ENCODE data around the gene IMMP2L.
A peak's percentile ranks its signal among the peaks of the same experiment; 100 is the strongest.

The IMMP2L gene

DNA sequence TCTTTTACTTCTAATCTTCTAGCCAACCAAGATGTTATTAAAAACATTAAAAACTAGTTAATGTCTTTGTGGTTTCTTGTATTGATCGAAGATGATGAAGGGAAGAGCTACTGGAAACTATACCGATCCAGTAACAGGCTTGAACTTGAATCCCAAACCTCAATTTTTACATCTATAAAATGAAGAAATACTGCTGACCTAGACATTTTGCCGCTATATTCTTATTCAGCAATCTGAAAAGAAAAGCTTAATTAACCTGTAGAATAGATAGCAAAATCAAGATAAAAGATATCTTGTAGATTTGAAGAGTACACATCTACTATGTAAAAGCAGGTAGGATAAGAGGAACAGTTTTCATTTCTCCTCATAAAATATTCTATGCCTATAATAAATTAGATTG lies 797.4 kb downstream of the IMMP2L start:
- DNase-seq: no peak

DNA sequence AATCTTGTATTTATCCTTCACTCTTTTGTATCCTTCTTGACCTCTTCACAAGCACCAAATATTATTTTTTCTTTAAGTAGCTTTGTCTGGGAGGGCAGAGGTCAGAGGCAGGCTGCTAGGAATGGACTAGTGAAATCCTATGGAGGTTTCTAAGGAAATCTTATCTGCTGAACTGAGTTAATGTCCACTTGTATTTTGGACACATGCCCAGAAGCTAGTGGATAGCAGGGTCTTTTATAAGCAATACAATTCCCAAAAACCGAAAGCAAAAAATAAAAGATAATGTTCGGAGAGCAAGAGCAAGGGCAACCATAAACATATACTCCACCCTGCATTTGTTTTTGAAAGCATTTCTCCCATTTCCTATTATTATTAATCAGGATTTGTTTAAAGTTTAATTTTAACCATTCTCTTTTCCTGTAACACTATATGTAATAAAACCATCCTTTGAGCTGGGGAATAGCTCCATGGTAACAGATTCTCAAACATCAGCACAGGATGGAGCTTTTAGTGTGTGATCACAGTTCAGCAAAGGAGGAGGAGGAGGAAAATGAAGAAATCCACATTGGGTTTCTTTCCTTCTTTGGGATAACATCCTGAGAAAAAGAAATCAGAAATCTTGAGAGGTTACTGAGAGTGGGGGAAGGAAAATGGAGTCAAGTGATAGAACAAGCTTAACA lies 799.6 kb downstream of the IMMP2L start:
- no peak for DNase-seq

DNA sequence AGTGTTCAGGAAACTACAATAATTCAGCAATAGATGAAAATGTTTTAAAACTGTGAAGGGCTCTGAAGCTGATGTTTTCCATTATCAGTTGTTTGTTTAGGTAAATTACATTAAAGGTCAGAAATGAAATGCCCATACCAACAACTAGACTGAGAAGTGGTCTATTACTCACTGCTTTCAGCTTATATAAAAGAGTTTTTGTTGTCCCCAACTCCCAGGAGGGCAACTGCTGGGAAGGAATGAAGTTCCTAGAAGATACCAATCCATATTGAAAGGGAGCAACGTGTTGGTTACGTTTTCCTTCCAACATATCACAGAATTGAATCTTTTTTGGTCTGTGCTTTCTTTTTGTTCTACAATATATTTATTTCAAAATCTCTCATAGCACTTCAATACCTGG lies 802.0 kb downstream of the IMMP2L start:
- no peak for DNase-seq

DNA sequence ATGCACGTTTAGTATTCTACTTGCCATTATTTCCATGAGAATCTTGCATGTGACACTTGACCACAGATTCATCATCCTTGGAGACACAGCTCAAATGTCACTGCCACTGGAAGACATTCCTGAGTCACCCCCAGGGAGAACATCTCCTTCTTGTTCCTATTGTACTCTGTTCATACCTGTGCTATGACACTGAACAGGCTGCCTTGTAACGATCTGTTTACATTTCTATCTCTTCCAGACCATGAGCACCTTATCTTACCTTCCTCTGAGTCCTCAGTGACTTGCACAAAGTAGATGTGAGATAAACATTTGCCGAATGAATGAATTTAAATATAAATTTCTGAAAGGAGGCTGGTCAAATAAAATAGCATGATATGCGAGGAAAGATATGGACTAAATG lies 803.2 kb downstream of the IMMP2L start:
- DNase-seq: no peak

DNA sequence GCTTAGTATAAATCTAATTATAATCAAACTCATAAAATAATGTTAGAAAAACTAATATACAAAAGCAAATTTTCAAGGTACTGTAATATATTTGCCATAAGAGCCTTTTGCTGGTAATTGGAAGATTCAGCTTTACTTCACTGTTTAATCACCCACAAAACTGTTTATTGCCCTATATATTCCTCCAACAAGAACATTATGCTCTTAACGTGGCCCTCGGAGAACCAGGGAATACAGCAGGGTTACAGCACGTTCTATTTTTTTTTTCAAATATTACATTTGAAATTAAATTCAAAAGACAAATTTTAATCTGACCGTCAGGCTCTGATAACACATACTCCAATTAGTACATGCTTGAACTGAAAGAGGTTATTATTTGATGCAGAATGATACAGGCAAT lies 807.6 kb downstream of the IMMP2L start:
- DNase-seq: no peak

DNA sequence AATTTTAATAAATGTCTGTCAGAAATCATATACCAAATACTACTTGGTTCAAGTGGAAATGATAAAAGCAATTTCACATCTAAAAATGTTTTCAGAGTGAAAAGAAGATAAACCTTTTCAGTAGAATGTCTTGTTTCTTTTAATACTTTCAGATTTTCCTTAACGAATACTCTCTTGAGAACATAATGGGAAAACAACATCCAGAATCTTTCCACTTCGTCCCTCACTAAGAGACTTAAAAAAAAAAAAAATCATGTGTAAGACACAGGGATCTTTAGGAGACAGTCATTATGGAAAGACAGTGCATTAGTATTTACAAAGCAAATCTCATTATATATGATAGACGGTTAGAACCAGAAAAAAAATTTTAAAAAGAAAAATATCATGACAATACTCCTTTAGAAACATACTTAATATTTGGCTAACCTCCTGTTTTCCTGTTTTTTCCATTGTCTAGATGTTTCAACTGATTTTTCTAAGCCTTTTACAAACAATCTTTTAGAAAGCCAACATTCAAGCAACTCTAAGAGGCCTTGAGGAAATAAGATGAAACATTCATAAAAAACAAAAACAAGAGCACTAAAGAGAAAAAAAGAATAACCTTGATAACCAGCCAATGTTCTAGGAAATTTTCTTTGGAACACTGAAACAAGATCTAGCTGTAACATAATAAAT lies 811.2 kb downstream of the IMMP2L start:
- no peak for DNase-seq

DNA sequence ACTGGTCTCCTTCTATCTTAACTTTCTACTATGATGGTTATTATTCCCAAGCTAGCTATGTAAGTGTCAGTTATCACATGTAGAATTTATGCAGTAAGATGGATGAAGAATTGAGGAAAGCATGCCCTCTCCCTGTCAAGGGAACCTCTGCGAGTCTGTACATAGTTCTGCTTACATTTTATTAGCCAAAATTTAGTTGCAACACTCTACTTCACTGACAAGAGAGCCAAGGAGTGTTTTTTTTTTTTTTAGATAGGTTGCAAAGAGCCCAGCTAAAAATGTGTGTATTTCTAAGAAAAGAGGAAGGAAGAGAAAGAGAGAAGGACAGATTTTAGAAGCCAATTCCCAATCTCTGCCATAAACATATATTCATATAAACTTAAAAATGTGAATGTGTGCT lies 829.1 kb downstream of the IMMP2L start:
- DNase-seq: no peak

DNA sequence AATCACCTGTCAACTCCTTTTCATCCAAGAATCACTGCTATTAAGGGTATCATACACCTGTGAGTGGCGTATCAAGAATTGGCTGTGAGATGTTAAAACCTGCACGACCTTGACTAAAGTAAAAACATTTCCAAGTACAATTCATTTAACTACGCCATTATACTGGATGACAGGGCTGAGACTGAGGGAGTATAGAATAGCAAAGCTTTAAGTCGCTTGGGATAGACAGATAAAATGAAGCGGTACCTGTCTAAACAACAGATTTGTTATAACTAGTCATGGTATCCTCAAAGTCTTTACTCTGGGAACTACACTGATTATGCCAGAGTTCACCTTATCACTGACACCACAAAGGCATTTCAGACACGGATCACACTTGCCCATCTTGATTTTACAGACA lies 837.5 kb downstream of the IMMP2L start:
- DNase-seq: no peak

DNA sequence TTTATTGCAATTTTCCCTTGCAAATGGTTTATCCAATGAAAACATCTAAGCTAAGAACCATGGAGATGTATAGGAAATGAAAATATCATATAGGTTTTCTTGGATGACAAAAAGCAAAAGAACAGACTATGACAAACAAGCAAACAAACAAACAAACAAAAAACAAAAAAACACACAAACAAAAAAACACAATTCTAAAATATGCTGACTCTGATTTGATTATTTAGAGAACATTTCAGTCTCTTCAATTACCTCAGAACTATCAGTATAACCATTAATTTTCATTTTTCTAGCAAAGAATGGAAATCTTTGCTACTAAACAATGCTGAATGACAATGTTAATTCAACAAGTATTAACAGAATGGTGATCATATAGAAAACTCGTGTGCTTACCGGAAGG lies 840.9 kb downstream of the IMMP2L start:
- no peak for DNase-seq

DNA sequence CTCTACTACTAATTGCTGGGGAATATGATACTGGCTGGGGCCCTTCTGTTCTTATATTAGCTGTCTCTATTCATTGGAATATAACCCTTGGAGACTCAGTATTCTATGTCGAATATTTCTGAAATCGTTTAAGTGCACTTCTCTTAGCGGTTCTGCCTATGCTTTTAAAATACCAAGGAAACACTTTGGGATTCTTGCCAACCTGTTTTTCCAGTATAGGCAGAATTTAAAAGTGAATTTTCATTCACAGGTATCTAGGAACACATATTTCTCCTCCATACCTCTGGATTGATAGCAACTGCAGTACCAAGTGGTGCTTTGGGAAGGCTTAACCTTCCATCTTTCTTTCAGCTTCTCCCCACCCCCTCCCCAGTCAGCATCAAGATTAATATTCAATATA lies 841.7 kb downstream of the IMMP2L start:
- DNase-seq: no peak

DNA sequence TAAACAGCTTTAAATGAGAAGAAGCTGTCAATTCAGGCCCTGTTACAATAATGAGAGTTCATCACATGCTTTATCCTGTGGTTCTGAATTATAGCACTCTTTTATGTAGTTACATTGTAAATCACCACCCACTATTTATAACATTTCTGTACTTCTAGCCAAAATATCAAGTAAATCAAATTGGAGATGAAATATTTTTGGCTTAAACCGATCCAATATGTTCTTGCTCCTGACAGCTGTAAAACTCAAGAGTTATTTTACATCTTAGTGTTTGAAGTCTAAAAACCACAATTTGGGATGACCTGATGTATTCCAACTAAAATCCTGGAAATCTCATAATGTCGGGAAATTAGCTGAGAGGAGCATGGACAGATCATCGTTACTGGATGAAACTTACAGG lies 842.6 kb downstream of the IMMP2L start:
- no peak for DNase-seq

DNA sequence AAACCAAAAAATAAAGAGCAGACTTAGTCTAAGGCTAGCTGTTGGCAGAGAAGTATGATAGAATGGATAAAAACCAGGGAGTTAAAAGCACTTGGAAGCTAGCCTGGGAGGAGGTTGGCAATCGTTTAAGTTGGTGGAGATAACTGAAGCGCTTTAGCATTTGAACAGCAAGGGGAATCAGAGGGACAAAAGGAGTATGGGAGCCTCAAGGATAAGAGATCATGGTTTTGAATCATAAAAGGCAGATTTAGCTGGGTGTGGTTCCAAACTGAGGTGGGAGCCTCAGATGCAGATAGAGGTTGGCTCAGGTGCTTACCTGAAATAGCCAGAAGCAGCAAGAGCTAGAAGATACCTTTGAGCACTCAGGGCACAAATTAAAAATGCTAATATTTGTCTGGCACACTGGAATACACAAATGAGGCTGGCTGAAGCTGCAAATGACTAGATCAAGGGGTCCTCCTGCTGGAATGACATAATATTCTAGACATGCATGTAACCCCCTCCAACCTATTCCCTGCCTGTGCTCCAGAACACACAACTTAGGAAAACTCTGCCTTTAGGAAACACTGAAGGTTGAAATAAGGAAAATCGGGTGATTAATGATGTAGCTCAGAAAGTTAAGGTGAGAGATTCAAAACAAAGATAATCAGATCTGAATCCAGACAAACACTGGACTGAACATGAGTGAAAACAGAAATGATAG lies 843.6 kb downstream of the IMMP2L start:
- DNase-seq: no peak

DNA sequence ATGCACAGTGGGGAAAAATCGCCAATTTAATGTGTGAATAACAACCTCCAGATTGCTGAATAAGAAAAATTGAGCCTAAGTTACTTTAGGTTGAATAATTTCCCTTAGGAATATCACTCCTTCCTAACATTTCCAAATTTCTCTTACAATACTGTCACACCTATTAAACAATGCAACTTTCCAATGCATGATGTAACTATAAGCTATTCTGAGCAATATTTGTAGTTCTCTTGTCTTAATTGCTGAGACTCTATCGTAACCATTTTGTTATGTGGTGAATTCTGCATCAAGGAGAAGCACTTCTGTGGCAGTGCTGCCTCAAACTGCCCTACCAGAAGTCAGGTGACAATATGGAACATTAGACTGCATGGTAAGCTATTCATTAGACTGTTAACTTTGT lies 858.1 kb downstream of the IMMP2L start:
- no peak for DNase-seq

DNA sequence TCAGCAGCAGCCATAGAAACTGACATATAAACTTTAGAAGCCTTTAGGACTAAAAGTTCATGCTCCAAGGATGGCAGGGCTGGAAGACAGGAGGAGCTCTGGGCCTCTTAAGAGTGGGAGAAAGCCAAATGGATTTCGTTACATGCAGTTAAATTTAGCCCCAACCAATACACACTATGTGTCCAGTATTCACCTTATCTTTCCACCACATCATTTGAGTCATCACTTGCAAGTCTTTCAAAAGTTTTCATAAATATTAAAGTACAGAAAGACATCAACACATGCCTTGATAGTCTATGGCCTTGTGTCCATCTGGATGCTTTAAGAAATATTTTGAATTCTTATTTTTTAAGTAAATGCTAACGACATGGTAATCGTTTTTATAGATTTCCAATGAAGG lies 863.7 kb downstream of the IMMP2L start:
- DNase-seq: no peak

DNA sequence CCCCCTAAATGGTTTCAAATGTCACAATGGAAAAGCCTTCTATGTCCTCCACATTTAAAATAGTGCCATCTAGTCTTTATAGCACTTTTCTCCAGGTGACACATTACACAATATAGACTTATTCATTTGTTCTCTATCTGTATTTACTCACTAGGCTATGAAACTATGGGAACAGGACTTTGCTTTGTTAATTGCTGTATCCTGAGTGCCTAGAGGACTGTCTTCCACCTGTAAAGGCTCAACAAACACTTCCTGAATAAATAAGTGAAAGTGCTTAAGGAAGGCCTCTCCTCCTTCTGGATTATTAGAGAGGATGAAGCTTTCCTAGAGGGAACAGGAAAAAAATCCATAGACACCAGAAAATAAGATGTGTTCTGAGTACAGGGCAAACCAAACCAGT lies 868.9 kb downstream of the IMMP2L start:
- peak in 1 of 2 experiments; percentile 44 for DNase-seq

DNA sequence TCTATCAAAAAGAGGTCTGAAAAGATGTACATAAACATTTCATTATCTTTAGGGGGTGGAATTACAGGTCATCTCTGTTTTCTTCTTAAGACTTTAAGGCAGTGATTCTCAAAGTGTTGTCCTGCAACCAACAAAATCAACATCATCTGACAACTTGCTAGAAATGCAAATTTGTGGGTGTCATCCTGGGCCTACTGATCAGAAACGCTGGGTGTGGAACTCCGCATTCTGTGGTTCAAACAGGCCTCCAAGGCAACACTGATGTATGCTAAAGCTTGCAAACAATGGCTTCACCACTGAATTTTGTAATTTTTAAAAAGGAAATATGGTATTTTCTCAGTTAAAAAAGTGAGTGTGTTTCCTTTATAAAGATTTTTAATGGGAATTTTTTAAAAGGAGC lies 873.4 kb downstream of the IMMP2L start:
- DNase-seq: no peak

DNA sequence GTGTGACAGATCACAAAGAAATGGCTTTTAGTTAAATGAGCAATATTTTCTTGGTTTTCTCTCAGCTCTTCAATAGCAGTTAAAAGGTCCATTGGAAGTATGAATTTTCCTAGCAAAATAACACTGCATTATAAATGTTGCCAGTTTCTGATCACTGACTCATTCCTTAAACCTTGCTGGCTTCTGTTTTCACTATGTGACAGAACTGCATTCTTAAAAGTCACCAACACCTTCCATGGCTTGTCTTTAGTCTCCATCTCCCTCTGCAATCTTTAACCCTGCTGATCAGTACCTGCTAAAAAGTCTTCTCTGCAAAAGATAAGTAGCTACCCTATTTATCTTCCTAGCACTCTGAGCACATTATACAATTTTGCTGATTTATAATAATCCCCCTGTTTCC lies 876.4 kb downstream of the IMMP2L start:
- DNase-seq: no peak

DNA sequence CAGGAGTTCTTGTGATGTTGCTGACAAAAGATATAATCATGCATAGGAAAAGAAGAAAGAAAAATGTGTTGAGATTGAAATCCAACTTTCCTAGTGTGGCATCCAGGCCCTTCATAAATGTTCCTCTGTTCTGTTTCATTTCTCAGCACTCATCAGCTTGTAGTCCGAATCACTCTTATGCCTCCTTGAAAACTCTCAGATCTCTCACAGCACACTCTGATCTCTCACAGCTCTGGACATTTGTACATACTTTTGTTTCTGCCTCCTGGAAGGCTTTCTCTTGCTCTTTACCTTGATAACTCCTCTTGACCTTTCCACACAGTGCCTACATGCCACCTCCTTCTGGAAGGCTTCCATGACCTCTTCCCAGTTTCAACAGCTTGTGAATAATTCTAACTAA lies 880.4 kb downstream of the IMMP2L start:
- DNase-seq: no peak

DNA sequence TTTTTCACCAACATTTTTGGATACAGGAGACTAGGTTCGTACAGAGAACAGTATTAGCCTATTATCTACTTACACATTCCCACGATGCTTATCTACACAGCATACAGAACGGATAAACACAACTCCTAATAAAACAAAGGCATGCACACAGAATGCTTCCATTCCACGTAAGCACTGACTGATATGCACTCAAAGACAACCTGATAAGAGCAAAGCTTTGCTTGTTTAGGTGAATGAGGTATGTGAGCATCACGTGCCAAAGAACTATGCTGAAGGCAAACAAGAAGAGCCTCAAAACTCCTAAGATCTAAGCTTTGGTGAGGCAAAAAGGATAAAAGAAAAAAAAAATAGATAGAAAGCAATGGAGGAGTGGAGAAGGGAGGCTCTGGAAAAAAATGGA lies 884.9 kb downstream of the IMMP2L start:
- DNase-seq: no peak

DNA sequence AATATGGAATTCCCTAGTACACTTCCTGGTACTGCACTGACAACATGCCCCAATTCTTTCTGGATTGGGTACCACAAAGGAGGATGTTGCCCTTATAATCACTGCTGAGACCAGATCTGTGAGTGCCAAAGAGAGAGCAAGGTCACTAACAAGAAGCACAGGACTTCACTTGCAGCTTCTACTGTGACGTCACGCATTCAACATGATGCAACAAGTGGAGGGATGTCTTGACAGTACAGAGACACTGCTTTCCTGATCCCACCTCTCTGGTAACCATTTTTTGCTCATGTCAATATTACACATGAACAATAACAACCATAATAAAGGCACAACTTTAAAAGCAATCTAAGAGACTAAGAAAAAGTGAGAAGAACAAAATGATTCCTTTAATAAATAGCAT lies 885.5 kb downstream of the IMMP2L start:
- no peak for DNase-seq

DNA sequence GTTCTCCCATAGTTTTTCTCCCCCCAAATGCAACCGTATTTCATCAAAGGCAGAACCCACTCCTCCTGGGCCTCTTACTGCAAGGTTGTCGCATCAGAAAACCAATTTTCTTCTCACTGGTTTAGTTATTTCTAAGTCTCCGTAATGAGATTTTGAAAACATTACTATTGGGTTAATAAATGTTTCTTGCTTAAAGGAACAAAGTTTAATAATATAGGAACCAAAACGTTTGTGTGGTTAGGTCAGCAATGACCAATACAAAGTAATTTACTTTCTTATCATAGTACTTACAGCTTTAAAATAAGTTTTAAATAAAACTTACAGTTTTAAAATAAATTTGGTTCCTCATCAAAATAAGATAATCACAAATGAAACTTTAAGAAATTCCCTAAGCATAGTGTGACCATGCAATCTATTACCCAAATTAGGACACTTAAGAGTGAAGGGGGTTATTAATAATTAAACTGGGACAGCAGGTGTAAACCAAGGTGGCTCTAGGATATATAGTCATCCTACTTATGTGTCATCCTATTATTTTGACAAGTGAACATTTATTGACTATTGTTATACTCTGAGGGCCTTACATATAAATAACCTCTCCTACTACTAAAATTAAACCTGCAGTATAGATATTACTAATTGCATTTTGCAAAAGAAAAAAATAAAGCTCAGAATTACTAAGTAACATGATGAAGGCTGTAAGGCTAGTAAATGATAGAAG lies 886.7 kb downstream of the IMMP2L start:
- no peak for DNase-seq

DNA sequence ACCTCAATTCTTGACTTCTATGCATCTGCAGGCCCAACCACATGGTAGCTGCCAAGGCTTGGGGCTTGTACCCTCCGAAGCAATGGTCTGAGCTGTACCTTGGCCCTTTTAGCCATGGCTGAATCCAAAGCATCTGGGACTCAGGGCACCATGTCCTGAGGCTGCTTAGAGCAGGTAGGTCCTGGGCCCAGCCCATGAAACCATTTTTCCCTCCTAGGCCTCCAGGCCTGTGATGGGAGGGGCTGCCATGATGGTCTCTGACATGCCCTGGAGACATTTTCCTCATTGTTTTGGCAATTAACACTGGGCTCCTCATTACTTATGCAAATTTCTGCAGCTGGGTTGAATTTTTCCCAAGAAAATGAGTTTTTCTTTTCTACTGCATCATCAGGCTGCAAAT lies 889.1 kb downstream of the IMMP2L start:
- DNase-seq: no peak

DNA sequence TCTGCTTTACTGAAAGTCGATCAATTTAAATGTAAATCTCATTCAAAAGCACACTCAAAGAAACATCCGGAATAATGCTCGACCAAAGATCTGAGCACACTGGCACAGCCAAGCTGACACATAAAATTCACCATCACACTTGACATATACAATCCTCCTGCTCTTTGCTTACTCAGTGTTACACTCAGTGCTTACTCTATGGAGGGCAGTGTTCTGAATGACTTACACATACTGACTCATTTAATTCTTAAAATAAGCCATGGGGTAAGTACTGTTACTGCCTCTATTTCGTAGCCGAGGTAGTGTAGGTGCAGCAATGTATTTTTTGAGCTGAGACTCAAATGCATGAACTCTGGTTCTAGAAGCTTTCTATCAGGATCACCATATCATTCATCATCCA lies 892.9 kb downstream of the IMMP2L start:
- DNase-seq: no peak

DNA sequence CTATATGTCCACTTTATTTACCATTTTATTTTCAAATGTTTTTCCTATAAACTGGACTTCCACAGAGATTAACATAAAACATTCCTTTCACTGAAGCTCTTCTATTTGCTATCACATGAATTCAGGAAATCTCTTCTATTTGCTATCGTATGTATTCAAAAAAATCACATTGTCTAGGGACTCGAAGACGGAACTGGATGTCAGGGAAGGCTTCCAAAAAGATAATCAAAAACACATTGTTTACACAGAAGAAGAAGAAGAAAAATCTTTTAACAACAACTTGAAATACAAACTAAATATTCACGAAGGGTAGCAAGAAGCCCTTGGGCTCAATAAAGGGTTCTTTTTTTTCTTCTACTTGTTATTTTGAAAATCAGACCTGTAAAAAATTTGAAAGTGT lies 897.5 kb downstream of the IMMP2L start:
- DNase-seq: no peak
